Measurements from ENCODE around the gene DNAH17. TPM values are rescaled to one million over a fixed set of nuclear protein-coding genes. Genes with fewer than 3 reads are reported as not detected.

DNAH17 gene
- total RNA-seq, 1 donor from 2014 or later, result 2.8 TPM

DNA sequence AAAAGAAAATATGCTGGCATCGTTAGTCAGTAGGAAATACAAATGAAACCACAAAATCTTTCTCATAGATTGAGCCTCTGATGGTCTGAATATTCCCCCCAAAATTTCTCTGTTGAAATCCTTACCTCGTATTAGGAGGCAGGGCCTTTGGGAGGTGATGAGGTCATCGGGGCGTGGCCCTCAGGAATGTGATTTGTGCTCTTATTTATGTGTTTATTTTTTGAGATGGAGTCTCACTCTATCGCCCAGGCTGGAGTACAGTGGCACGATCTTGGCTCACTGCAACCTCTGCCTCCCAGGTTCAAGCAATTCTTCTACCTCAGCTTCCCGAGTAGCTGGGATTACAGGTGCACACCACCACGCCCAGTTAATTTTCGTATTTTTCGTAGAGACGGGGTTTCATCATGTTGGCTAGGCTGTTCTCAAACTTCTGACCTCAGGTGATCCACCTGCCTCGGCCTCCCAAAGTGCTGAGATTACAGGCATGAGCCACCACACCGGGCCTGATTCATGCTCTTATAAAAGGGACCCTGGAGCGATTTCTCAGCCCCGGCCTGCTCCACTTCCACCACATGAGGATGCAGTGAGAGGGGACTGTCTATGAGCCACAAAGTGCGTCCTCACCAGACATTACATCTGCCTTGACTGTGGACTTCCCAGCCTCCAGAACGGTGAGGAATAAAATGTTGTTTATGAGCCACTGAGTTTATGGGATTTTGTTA lies 53.1 kb downstream of the DNAH17 start:
- peak; percentile 37 for DNase-seq
- Histone ChIP-seq H3K4me1 (no peaks in the 10 kb centered on the region), H3K36me3 (no peaks in the 10 kb centered on the region), H3K27me3 (no peaks in the 10 kb centered on the region), H3K4me3 (no peak overlapping the region), H3K27ac (no peak overlapping the region), H3K9me3 (no peaks in the 10 kb centered on the region)
- no peak for TF ChIP-seq CTCF (IDR thresholded peaks at IDR 0.05)
- intact Hi-C loops (cut with DNase I), result no loop called here
- ATAC-seq, result no peak

DNA sequence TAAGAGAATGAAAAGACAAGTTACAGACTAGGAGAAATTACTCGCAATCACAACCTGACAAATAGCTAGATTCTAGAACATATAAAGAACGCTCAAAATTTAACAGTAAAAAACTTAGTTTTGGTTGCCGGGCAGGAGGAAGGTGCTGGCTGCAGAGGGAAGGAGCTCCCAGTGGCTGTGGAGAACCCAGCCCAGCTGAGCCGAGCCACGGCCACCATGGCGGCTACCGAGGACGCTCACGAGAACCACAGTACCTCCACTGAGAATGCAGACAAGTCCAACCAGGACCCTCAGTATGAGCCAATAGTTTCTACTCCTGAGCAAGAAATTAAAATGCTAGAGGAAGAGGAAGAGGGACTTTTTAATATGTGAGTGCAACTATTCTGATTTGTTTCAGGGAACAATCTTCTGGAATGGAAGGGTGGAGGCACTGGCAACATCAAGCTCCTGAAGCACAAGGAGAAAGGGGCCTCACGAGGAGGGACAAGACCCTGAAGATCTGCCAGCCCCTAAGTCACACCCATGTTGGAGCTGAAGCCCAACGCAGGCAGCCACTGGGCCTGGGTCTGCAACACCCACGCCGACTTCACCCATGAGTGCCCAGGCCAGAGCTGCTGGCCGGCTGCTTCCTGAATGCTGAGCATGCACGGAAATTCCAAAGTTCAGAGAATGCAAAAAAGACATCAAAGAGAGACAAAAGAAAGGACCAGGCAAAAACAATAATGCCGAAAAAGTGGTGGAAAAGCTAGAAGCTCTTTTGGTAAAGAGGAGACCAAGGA lies 55.0 kb downstream of the DNAH17 start:
- intact Hi-C loops (cut with DNase I), result no loop called here
- ATAC-seq (no peak), DNase-seq (peak; percentile 58)
- H3K27ac ChIP-seq, result no peak overlapping the region
- no peaks in the 10 kb centered on the region for H3K4me1 ChIP-seq
- TF ChIP-seq CTCF (IDR thresholded peaks at IDR 0.05), result no peak
- H3K9me3 ChIP-seq, result no peaks in the 10 kb centered on the region
- no peak overlapping the region for H3K4me3 ChIP-seq
- H3K27me3 ChIP-seq, result no peaks in the 10 kb centered on the region
- no peaks in the 10 kb centered on the region for H3K36me3 ChIP-seq

DNA sequence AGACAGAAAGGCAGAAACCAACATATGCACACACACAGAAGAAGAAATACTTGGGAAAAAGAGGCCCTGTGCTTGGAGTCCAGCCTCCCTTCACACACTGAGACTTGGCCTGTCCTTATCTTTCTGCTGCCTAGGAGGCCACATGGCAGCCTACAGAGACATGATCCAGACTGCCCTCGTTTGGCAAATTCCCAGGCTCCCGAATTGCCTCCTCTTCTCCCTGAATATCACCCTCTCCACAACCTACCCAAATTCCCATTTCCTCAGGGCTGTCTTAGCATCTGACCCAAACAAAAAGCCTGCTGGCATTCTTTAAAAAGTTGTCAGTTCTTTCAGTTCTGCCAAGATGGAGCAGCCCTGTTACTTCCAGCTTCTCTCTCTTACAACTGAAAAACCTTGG lies 59.8 kb downstream of the DNAH17 start:
- Histone ChIP-seq H3K9me3 (no peaks in the 10 kb centered on the region), H3K27ac (no peak overlapping the region), H3K36me3 (no peaks in the 10 kb centered on the region), H3K4me1 (no peaks in the 10 kb centered on the region), H3K4me3 (no peak overlapping the region), H3K27me3 (no peaks in the 10 kb centered on the region)
- intact Hi-C loops (cut with DNase I), result no loop called here
- DNase-seq (peak; percentile 12), ATAC-seq (peak; percentile 21)
- TF ChIP-seq CTCF (IDR thresholded peaks at IDR 0.05), result no peak

- Histone ChIP-seq H3K9me3 (no peaks in the 10 kb centered on the region), H3K4me3 (no peak overlapping the region), H3K27me3 (no peaks in the 10 kb centered on the region), H3K36me3 (no peaks in the 10 kb centered on the region), H3K27ac (no peak overlapping the region), H3K4me1 (no peaks in the 10 kb centered on the region)
- DNase-seq, result no peak
- intact Hi-C loops (cut with DNase I), result no loop called here
- TF ChIP-seq CTCF (IDR thresholded peaks at IDR 0.05), result no peak
- ATAC-seq, result no peak
These were observed 61.7 kb downstream of the DNAH17 start for GRCh38 chr17:78515480-78515879.

DNA sequence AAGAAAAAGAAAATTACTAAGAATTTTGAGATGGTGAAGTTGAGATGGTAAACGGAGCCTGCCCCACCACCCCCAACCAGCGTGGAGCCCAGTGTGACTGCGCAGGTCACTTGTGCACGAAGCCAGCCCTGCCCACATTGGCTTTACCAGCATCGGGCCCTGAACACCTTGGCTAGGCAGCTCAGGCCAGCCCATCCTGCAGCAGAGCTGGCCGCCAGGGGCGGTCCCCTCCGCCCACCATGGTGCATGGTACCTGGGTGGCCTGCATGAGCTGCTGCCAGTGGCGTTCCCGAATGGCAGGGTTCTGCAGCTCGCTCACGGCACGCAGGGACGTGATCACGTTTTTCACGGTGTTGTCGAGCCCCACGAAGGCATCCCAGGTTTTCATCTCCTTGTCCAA lies 62.7 kb downstream of the DNAH17 start:
- DNase-seq, result no peak
- no peak for TF ChIP-seq CTCF (IDR thresholded peaks at IDR 0.05)
- no peaks in the 10 kb centered on the region for H3K27me3 ChIP-seq
- no peaks in the 10 kb centered on the region for H3K36me3 ChIP-seq
- no peak for ATAC-seq
- H3K4me1 ChIP-seq, result no peaks in the 10 kb centered on the region
- H3K4me3 ChIP-seq, result no peak overlapping the region
- intact Hi-C loops (cut with DNase I), result no loop called here
- no peaks in the 10 kb centered on the region for H3K9me3 ChIP-seq
- H3K27ac ChIP-seq, result no peak overlapping the region
